Measurements from ENCODE around the gene OBSCN.

DNA sequence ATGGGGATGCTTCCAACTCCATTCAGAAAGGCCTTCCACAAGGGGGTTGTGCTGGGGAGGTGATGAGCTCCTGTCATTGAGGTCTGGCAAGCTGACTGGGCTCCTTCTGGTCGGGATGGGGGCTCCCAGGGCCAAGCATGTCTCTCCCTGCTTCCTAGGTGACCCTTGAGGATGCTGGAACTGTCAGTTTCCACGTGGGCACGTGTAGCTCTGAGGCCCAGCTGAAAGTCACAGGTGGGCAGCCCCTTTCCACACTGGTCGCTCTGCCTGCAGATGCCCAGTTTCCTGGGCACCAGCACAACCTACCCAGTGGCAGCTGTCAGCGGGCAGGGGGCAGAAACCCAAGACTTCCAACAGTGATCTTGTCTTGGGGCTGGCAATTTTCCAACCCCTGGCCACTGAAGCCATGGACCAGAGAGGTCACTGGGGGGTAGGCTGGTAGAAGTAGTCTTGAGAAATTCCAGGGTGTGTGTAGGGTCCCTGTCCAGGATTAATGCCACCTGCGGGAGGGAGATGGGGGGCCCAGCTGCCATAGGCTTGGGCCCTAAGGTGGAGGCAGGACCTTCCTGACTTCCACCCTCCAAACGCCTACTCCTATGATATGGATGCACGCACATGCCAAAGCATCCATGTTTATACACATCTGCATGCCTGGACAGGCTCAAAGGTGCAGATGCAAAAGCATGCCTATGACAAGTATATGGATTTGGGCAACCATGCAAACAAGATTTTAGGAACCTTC lies 101.7 kb downstream of the OBSCN start:
- no peak for TF ChIP-seq POLR2AphosphoS5 (IDR thresholded peaks at IDR 0.05; ENCODE audit: low read depth, low read length)
- no peak for TF ChIP-seq TAF1 (IDR thresholded peaks at IDR 0.05; ENCODE audit: low read depth, low read length)
- no peak for TF ChIP-seq SPI1 (IDR thresholded peaks at IDR 0.05; ENCODE audit: low read depth, low read length)

All from GM12891 (cell line).